Activated naive CD4-positive, alpha-beta T cell treated with anti-CD3 and anti-CD28 coated beads, Interleukin-2, amount 50 U/mL, for 72 hours (primary cell): ENCODE results near the gene INHBB. TPM values are rescaled to one million over a fixed set of nuclear protein-coding genes. Genes with fewer than 3 reads are reported as not detected.

Experiments used
- ATAC-seq, 2 donors: fragments of 150-1000 bp; cut with Tn5 transposase; 2 replicates each; pipeline ENCODE4 v1.10.0; 2021; ENCODE audit warnings: mild to moderate bottlenecking in 2 of 2, moderate library complexity in 2 of 2
- DNase-seq, 2 donors: peaks; one replicate each; pipeline ENCODE4 v3.0.0; 2021 to 2022; ENCODE audit warnings: low spot score in 2 of 2
- H3K27ac Mint-ChIP-seq, 2 donors: one replicate each; pipeline ENCODE4 v1.8.0; 2022; ENCODE audit warnings: mild to moderate bottlenecking in 2 of 2, mixed read lengths in 2 of 2
- H3K36me3 Mint-ChIP-seq, 2 donors: one replicate each; pipeline ENCODE4 v1.8.0; 2022; ENCODE audit warnings: mixed read lengths in 2 of 2
- H3K9me3 Mint-ChIP-seq, 2 donors: one replicate each; pipeline ENCODE4 v1.8.0; 2022; ENCODE audit warnings: mixed read lengths in 2 of 2
- total RNA-seq, 2 donors: library from RNA; stranded (reverse); gene quantifications; one replicate each; pipeline ENCODE4 v1.2.3, GENCODE V29; 2022

INHBB gene
- total RNA-seq, 2 donors from 2014 or later = not detected

GRCh38 chr2:120346667-120347358, 877 bp downstream of the INHBB start:
- H3K27ac Mint-ChIP-seq = peak overlapping the region in 1 of 2 donors; percentile 13
- ATAC-seq = peak in 1 of 2 donors; percentile 22
- peaks cover 4 to 10% of the 10 kb centered on the region in 2 donors for H3K36me3 Mint-ChIP-seq
- peak in 1 of 2 donors; percentile 21 for DNase-seq
- H3K9me3 Mint-ChIP-seq = no peaks in the 10 kb centered on the region

GRCh38 chr2:120347396-120348060, 1.6 kb downstream of the INHBB start:
- no peak overlapping the region for H3K27ac Mint-ChIP-seq
- ATAC-seq (no peak), DNase-seq (no peak)
- H3K9me3 Mint-ChIP-seq = no peaks in the 10 kb centered on the region
- H3K36me3 Mint-ChIP-seq = peaks cover 4 to 10% of the 10 kb centered on the region in 2 donors

- no peak for DNase-seq
- ATAC-seq = no peak
- Mint-ChIP-seq H3K9me3 (no peaks in the 10 kb centered on the region), H3K36me3 (peaks cover 4 to 5% of the 10 kb centered on the region in 2 donors), H3K27ac (no peak overlapping the region)
These were observed 2.3 kb downstream of the INHBB start for GRCh38 chr2:120348134-120348736.

GRCh38 chr2:120348737-120349439, 3.0 kb downstream of the INHBB start:
- Mint-ChIP-seq H3K27ac (no peak overlapping the region), H3K36me3 (peaks cover 4 to 5% of the 10 kb centered on the region in 2 donors), H3K9me3 (no peaks in the 10 kb centered on the region)
- ATAC-seq (no peak), DNase-seq (no peak)

- H3K27ac Mint-ChIP-seq = no peak overlapping the region
- H3K36me3 Mint-ChIP-seq = peaks cover 4 to 5% of the 10 kb centered on the region in 2 donors
- ATAC-seq = no peak
- no peak for DNase-seq
- H3K9me3 Mint-ChIP-seq = no peaks in the 10 kb centered on the region
These were observed 3.5 kb downstream of the INHBB start for GRCh38 chr2:120349440-120349921.

- H3K36me3 Mint-ChIP-seq = peaks cover 4 to 5% of the 10 kb centered on the region in 2 donors
- H3K27ac Mint-ChIP-seq = no peak overlapping the region
- ATAC-seq = no peak
- no peak for DNase-seq
- no peaks in the 10 kb centered on the region for H3K9me3 Mint-ChIP-seq
These were observed 4.1 kb downstream of the INHBB start for GRCh38 chr2:120350080-120350479.

GRCh38 chr2:120350801-120351320, 4.9 kb downstream of the INHBB start:
- Mint-ChIP-seq H3K9me3 (no peaks in the 10 kb centered on the region), H3K27ac (no peak overlapping the region), H3K36me3 (peaks cover 4 to 5% of the 10 kb centered on the region in 2 donors)
- no peak for ATAC-seq
- DNase-seq = no peak

GRCh38 chr2:120352696-120353590, 7.0 kb downstream of the INHBB start:
- Mint-ChIP-seq H3K36me3 (no peaks in the 10 kb centered on the region), H3K9me3 (no peaks in the 10 kb centered on the region), H3K27ac (no peak overlapping the region)
- DNase-seq (no peak), ATAC-seq (no peak)

GRCh38 chr2:120353591-120353898, 7.6 kb downstream of the INHBB start:
- no peak for ATAC-seq
- no peak for DNase-seq
- Mint-ChIP-seq H3K9me3 (no peaks in the 10 kb centered on the region), H3K36me3 (no peaks in the 10 kb centered on the region), H3K27ac (peak overlapping the region in 1 of 2 donors; percentile 90)

GRCh38 chr2:120353931-120354330, 8.0 kb downstream of the INHBB start:
- no peaks in the 10 kb centered on the region for H3K9me3 Mint-ChIP-seq
- H3K27ac Mint-ChIP-seq = peak overlapping the region in 1 of 2 donors; percentile 26
- no peaks in the 10 kb centered on the region for H3K36me3 Mint-ChIP-seq
- no peak for DNase-seq
- no peak for ATAC-seq

- Mint-ChIP-seq H3K27ac (no peak overlapping the region), H3K36me3 (no peaks in the 10 kb centered on the region), H3K9me3 (no peaks in the 10 kb centered on the region)
- DNase-seq (no peak), ATAC-seq (no peak)
These were observed 8.5 kb downstream of the INHBB start for GRCh38 chr2:120354467-120354866.

- H3K27ac Mint-ChIP-seq = no peak overlapping the region
- no peaks in the 10 kb centered on the region for H3K9me3 Mint-ChIP-seq
- DNase-seq (no peak), ATAC-seq (no peak)
- H3K36me3 Mint-ChIP-seq = no peaks in the 10 kb centered on the region
These were observed 9.2 kb downstream of the INHBB start for GRCh38 chr2:120354935-120355779.

GRCh38 chr2:120355780-120356266, 9.9 kb downstream of the INHBB start:
- ATAC-seq = no peak
- no peaks in the 10 kb centered on the region for H3K9me3 Mint-ChIP-seq
- no peak overlapping the region for H3K27ac Mint-ChIP-seq
- no peaks in the 10 kb centered on the region for H3K36me3 Mint-ChIP-seq
- no peak for DNase-seq

GRCh38 chr2:120357768-120358167, 11.8 kb downstream of the INHBB start:
- Mint-ChIP-seq H3K27ac (peak overlapping the region in 1 of 2 donors; percentile 34), H3K9me3 (no peaks in the 10 kb centered on the region), H3K36me3 (no peaks in the 10 kb centered on the region)
- no peak for DNase-seq
- ATAC-seq = no peak
